Suprapubic skin (tissue), 3 donors: ENCODE data around the gene KRTDAP.

Source experiments
- POLR2A ChIP-seq, 2 donors: fragments of 450-650 bp; IDR thresholded peaks; one replicate each; pipeline ENCODE4 v1.6.1; 2017; ENCODE audit warnings: antibody characterized with exemption in 2 of 2, mild to moderate bottlenecking in 2 of 2, moderate library complexity in 2 of 2
- TF ChIP-seq, protein P1 (sequence below), 2 donors: fragments of 200-600 bp in 1 of 2; fragments of 450-650 bp in 1 of 2; sonication (generic) in 1 of 2; IDR thresholded peaks; one replicate each; pipeline ENCODE4 v1.5.1; 2016 to 2019; ENCODE audit warnings: antibody characterized with exemption in 2 of 2, mild to moderate bottlenecking in 1 of 2, moderate library complexity in 1 of 2

DNA sequence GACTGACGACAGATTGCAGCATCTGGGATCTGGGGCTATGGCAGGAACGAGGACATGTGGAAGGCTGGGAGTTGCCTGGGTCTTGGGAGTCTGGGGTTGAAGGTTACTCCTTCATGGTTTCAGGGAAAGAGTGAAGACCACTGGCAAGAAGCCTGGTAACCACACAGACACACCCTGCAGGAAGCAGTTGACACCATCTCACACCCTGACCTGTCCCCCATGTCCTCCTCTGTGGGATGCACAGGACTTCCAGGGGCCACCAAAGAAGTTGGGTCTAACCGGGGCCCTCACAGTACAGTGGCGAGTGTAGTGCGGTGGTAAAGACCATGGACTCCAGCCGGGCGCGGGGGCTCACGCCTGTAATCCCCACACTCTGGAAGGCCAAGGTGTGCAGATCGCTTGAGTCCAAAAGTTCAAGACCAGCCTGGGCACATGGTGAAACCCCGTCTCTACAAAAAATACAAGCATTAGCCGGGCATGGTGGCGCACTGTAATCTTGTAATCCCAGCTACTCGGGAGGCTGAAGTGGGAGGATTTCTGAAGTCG is 52.8 kb downstream of the KRTDAP start:
- TF ChIP-seq, protein P1, sequence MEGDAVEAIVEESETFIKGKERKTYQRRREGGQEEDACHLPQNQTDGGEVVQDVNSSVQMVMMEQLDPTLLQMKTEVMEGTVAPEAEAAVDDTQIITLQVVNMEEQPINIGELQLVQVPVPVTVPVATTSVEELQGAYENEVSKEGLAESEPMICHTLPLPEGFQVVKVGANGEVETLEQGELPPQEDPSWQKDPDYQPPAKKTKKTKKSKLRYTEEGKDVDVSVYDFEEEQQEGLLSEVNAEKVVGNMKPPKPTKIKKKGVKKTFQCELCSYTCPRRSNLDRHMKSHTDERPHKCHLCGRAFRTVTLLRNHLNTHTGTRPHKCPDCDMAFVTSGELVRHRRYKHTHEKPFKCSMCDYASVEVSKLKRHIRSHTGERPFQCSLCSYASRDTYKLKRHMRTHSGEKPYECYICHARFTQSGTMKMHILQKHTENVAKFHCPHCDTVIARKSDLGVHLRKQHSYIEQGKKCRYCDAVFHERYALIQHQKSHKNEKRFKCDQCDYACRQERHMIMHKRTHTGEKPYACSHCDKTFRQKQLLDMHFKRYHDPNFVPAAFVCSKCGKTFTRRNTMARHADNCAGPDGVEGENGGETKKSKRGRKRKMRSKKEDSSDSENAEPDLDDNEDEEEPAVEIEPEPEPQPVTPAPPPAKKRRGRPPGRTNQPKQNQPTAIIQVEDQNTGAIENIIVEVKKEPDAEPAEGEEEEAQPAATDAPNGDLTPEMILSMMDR (IDR thresholded peaks at IDR 0.05) = no peak
- TF ChIP-seq POLR2A (IDR thresholded peaks at IDR 0.05) = no peak
